ENCODE data around the gene LGALS3BP.
"Not testable (repeated sequence)": the region's sequence is repeated elsewhere in the genome, so short reads cannot be mapped to it uniquely, and the experiment has no call there.

LGALS3BP gene

DNA sequence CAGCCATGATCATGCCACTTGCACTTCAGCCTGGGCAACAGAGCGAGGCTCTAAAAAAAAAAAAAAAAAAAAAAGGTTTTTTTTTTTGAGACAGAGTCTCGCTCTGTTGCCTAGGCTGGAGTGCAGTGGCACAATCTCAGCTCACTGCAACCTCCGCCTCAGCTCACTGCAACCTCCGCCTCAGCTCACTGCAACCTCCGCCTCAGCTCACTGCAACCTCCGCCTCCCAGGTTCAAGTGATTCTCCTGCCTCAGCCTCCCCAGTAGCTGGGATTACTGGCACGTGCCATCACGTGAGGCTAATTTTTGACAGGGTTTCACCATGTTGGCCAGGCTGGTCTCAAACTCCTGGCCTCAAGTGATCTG is 16.8 kb downstream of the LGALS3BP start:
- DNase-seq = not testable (repeated sequence)

DNA sequence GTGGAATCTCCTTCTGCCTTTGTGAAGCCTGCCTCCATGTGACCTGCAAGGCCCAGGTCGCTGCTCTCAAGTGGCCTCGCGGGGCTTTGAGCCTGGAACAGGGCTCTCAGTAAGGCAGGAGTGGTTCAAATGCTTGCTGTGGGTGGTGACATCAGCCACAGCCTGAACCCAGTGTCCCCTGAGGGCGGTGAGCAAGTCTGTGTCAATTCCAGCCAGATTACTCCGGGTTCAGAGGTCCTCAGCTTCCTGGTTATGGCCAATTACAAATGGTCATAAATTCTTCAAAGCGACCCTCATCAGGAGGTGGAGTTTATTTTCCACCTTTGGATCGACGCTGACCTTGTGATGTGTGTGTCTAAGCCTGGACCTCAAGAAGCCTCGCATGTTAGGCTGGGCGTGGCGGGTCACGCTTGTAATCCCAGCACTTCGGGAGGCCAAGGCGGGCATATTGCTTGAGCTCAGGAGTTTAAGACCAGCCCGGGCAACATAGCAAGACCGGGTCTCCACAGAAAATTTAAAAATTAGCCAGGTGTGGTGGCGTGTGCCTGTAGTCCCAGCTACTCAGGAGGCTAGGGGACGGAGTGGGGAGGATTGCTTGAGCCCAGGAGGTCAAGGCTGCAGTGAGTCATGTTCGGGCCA is 17.3 kb downstream of the LGALS3BP start:
- DNase-seq = no peak

- DNase-seq = no peak
Measured at GRCh38 chr17:78961571-78961970, 18.2 kb downstream of the LGALS3BP start.

- no peak for DNase-seq
Measured at GRCh38 chr17:78960928-78961327, 18.8 kb downstream of the LGALS3BP start.

- DNase-seq = no peak
Measured at GRCh38 chr17:78959803-78960202, 19.9 kb downstream of the LGALS3BP start.

DNA sequence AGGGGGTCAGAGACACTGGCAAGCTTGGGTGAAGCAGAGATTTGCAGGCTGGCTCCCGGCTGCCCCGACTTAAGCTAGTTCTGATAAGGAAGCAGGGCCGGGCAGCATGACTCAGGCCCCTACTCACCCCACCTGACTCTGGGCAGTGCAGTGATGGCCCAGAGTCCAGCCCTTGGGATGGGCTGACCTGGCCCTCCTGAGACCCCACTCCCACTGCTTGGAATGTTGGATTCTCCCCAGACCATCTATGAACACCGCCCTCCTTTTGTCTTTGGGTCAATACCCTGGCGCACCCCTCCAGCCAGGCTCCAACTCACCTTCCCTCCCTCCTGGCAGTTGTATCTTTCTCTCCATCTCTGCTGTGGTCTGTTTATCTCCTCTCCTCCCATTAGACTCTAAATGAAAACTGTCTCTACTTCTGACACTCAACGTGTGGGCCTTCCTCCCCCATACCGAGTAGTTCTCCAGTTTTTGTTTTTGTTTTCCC is 21.0 kb downstream of the LGALS3BP start:
- no peak for DNase-seq

DNA sequence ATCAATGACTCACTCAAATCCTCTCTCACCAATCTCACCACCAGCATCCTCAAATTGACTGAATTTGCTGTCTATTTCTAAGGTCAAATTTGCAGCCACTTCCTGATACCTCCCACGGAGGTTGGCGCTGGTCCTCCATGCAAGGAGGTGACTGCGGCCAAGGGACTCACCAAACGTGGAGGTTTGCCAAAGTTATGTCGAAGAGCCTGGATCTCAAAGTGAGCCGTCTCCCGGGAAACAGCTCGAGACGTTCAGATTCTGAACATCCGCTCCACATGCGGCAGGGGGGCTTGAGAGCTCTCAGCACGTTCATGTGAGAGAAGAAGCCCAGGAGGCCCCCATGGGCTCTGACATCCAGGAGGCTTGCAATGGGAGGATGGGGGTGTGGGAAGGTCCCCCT is 22.6 kb downstream of the LGALS3BP start:
- no peak for DNase-seq

GRCh38 chr17:78956254-78956653 is 23.5 kb downstream of the LGALS3BP start:
- DNase-seq = no peak

- DNase-seq = no peak
Measured at GRCh38 chr17:78954684-78955083, 25.0 kb downstream of the LGALS3BP start.

- DNase-seq = peak; percentile 81
Measured at GRCh38 chr17:78953356-78954350, 26.1 kb downstream of the LGALS3BP start.

DNA sequence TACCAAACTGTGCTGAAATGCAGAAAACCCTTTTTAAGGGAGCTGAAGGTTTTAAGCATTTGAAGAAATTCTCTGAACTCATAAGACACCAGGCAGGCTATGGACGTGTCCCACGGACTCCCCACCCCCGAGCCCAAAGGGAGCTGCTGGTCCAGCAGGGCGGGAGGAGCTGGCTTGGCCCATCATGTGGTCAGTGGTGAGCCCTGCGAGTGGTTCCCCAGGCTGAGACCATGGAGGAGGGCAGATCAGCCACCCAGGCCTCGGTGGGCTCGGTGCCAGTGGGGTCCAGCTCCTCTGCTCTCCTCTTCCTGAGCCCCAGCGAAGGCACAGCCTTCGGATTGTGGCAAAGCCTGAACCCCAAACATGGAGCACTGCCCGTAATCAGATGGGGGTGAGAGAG is 27.0 kb downstream of the LGALS3BP start:
- DNase-seq = no peak

DNA sequence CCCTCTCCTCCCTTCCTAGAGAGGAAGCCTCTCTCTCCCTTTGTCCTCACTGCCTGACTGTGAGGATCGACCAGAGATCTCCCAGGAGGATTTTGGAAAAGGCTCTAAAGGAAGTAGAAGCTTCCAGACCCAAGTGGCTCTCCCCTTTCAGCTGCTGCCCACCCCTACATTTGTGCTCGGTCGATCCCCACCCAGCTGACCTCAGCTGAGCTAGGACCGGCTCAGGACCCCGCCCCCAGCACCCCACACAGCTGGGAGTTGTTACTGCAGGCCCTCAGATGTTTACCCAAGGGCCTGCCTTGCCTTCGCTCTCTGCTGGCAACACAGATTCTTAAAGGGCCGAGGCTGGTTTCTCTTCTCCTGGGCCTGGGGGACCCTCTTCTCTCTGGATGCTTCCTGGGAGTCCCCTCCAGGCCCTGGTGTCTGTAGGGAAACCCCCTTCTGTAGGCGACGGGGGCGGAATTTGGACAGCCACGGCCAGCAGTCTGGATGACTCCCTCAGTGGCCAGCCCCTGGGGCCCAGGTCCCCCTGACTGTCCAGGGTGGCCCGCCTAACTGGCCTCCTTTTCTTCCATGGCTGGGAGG is 27.7 kb downstream of the LGALS3BP start:
- DNase-seq = no peak

- DNase-seq = no peak
Measured at GRCh38 chr17:78950870-78951269, 28.9 kb downstream of the LGALS3BP start.

- DNase-seq = no peak
Measured at GRCh38 chr17:78947235-78948149, 32.2 kb downstream of the LGALS3BP start.

DNA sequence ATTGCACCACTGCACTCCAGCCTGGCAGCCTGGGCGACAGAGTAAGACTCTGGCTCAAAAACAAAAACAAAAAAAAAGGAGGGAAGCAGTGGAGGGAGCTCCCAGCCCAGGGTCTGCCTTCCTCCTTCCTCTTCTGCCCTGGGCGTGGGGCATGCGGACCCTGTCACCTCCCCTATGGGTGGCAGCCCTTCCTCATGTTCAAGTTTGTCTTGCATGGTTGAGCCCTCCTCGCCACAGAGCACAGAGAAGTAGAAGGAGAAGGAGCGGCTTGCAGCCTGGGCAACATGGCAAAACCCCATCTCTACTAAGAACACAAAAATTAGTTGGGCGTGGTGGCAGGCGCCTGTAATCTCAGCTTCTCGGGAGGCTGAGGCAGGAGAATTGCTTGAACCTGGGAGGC is 33.1 kb downstream of the LGALS3BP start:
- no peak for DNase-seq

GRCh38 chr17:78946131-78946530 is 33.6 kb downstream of the LGALS3BP start:
- no peak for DNase-seq

GRCh38 chr17:78945455-78945854 is 34.3 kb downstream of the LGALS3BP start:
- not testable (repeated sequence) for DNase-seq

GRCh38 chr17:78944956-78945355 is 34.8 kb downstream of the LGALS3BP start:
- DNase-seq = no peak

GRCh38 chr17:78944026-78944425 is 35.7 kb downstream of the LGALS3BP start:
- no peak for DNase-seq

- DNase-seq = no peak
Measured at GRCh38 chr17:78940708-78941107, 39.0 kb downstream of the LGALS3BP start.

- DNase-seq = no peak
Measured at GRCh38 chr17:78940258-78940657, 39.5 kb downstream of the LGALS3BP start.

- no peak for DNase-seq
Measured at GRCh38 chr17:78939615-78940014, 40.1 kb downstream of the LGALS3BP start.

DNA sequence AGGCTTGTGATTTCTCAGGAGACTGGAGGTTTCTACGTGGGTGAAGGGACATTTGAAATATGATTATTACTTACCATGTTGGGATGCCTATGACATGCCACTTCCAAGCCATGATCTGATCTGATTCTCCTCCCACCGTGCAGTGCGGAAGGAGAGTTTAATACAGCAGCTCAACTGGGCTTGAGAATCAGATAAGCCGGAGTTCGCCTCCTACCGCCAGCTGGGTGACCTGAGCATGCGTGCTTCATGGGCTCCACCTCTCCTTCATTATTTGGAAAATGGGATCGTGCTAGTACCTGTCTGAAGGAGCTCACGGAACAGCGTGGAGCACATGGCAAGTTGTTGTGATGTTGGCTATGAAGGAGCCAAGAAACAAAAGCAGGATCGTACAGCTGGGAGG is 42.2 kb downstream of the LGALS3BP start:
- DNase-seq = no peak
